Breast epithelium (tissue), 4 donors: ENCODE results near the gene MMAB. TPM values are rescaled to one million over a fixed set of nuclear protein-coding genes. Genes with fewer than 3 reads are reported as not detected.

Experiments used
- DNase-seq, 2 donors: peaks; one replicate each; pipeline ENCODE4 v3.0.0-alpha.2; 2019; ENCODE audit warnings: low spot score in 2 of 2
- H3K27ac ChIP-seq, 2 donors: fragments of 200-600 bp; sonication (generic) in 1 of 2; one replicate each; pipeline ENCODE4 v1.5.1; 2016 to 2019; ENCODE audit warnings: mild to moderate bottlenecking in 1 of 2
- H3K27me3 ChIP-seq, 2 donors: fragments of 200-600 bp; sonication (generic) in 1 of 2; one replicate each; pipeline versions ENCODE4 v1.5.1 to v1.6.0; 2017 to 2019; ENCODE audit warnings: control low read depth in 1 of 2, mild to moderate bottlenecking in 1 of 2
- H3K36me3 ChIP-seq: fragments of 200-600 bp; one replicate; pipeline ENCODE4 v1.5.1; 2019
- H3K4me1 ChIP-seq, 2 donors: fragments of 200-600 bp; sonication (generic); one replicate each; pipeline ENCODE4 v1.5.1; 2016 to 2019; ENCODE audit warnings: control low read depth in 1 of 2
- H3K4me3 ChIP-seq, 3 donors: fragments of 200-600 bp; sonication (generic); 1 replicate in 2 of 3; 2 replicates in 1 of 3; pipeline ENCODE4 v1.5.1; 2016 to 2019; ENCODE audit warnings: mild to moderate bottlenecking in 3 of 3, moderate library complexity in 2 of 3
- H3K9me3 ChIP-seq, 2 donors: fragments of 200-600 bp; sonication (generic) in 1 of 2; one replicate each; pipeline ENCODE4 v1.5.1; 2016 to 2019; ENCODE audit warnings: control low read depth in 1 of 2
- CTCF ChIP-seq, 3 donors: fragments of 450-650 bp; IDR thresholded peaks; one replicate each; pipeline ENCODE4 v1.5.1; 2016 to 2017; ENCODE audit warnings: antibody characterized with exemption in 3 of 3, mild to moderate bottlenecking in 3 of 3, moderate library complexity in 3 of 3
- POLR2A ChIP-seq: fragments of 450-650 bp; IDR thresholded peaks from one replicate; pipeline ENCODE4 v1.6.1; 2016; ENCODE audit warnings: antibody characterized with exemption, mild to moderate bottlenecking, moderate library complexity
- POLR2AphosphoS5 ChIP-seq, 3 donors: sonication (generic); formaldehyde crosslinking; IDR thresholded peaks; one replicate each; pipeline ENCODE4 v1.6.1; 2017; ENCODE audit warnings: antibody characterized with exemption in 3 of 3
- intact Hi-C: fragments of 100-400 bp; cut with DNase I; formaldehyde crosslinking; loops from one replicate; pipeline ENCODE4 v1.15.1; 2023; ENCODE audit warnings: low total_unique reads
- total RNA-seq, 3 donors: library from RNA; depleted of rRNA; stranded (reverse); fragments of >200 nt; gene quantifications; one replicate each; pipeline ENCODE4 v1.1.0, GENCODE V29; 2016

The MMAB gene
- total RNA-seq, 3 donors from 2014 or later, result 23.9 to 29.1 (median 28.6) TPM

GRCh38 chr12:109608270-109608669 is 35.0 kb upstream of the MMAB start:
- Histone ChIP-seq H3K4me3 (no peak overlapping the region), H3K27ac (no peak overlapping the region), H3K27me3 (peaks cover 0 to 8% of the 10 kb centered on the region in 2 donors), H3K9me3 (no peaks in the 10 kb centered on the region), H3K4me1 (no peaks in the 10 kb centered on the region), H3K36me3 (no peaks in the 10 kb centered on the region)
- no peak for TF ChIP-seq POLR2AphosphoS5 (IDR thresholded peaks at IDR 0.05)
- TF ChIP-seq POLR2A, result no peak
- no peak for TF ChIP-seq CTCF (IDR thresholded peaks at IDR 0.05)
- DNase-seq, result no peak
- intact Hi-C loops, result no loop called here

GRCh38 chr12:109607618-109608017 is 34.3 kb upstream of the MMAB start:
- H3K27me3 ChIP-seq, result peaks cover 0 to 8% of the 10 kb centered on the region in 2 donors

GRCh38 chr12:109606320-109607028 is 33.2 kb upstream of the MMAB start:
- intact Hi-C loops, result no loop called here
- H3K27ac ChIP-seq, result no peak overlapping the region
- TF ChIP-seq POLR2A (no peak), CTCF (IDR thresholded peaks at IDR 0.05) (no peak), POLR2AphosphoS5 (IDR thresholded peaks at IDR 0.05) (no peak)

More at GRCh38 chr12:109607618-109608017, 34.3 kb upstream of the MMAB start:
- intact Hi-C loops, result no loop called here
- Histone ChIP-seq H3K27ac (no peak overlapping the region), H3K36me3 (no peaks in the 10 kb centered on the region), H3K4me1 (no peaks in the 10 kb centered on the region), H3K4me3 (no peak overlapping the region), H3K9me3 (no peaks in the 10 kb centered on the region)
- no peak for DNase-seq
- TF ChIP-seq CTCF (IDR thresholded peaks at IDR 0.05) (no peak), POLR2AphosphoS5 (IDR thresholded peaks at IDR 0.05) (no peak), POLR2A (no peak)

GRCh38 chr12:109605599-109606228 is 32.4 kb upstream of the MMAB start:
- no peaks in the 10 kb centered on the region for H3K4me1 ChIP-seq
- no peak for TF ChIP-seq CTCF (IDR thresholded peaks at IDR 0.05)
- no peaks in the 10 kb centered on the region for H3K9me3 ChIP-seq
- H3K27ac ChIP-seq, result no peak overlapping the region
- peaks cover 0 to 5% of the 10 kb centered on the region in 2 donors for H3K27me3 ChIP-seq
- no peak for DNase-seq
- H3K36me3 ChIP-seq, result no peaks in the 10 kb centered on the region
- H3K4me3 ChIP-seq, result no peak overlapping the region
- intact Hi-C loops, result no loop called here

More at GRCh38 chr12:109606320-109607028, 33.2 kb upstream of the MMAB start:
- Histone ChIP-seq H3K9me3 (no peaks in the 10 kb centered on the region), H3K4me1 (no peaks in the 10 kb centered on the region), H3K4me3 (no peak overlapping the region), H3K36me3 (no peaks in the 10 kb centered on the region), H3K27me3 (peaks cover 0 to 5% of the 10 kb centered on the region in 2 donors)
- no peak for DNase-seq

- intact Hi-C loops, result no loop called here
- no peak overlapping the region for H3K27ac ChIP-seq
- no peaks in the 10 kb centered on the region for H3K9me3 ChIP-seq
- H3K4me3 ChIP-seq, result no peak overlapping the region
- H3K4me1 ChIP-seq, result no peaks in the 10 kb centered on the region
- H3K27me3 ChIP-seq, result peaks cover 0 to 5% of the 10 kb centered on the region in 2 donors
- no peak for DNase-seq
- no peak for TF ChIP-seq CTCF (IDR thresholded peaks at IDR 0.05)
- TF ChIP-seq POLR2A, result no peak
- no peak for TF ChIP-seq POLR2AphosphoS5 (IDR thresholded peaks at IDR 0.05)
- H3K36me3 ChIP-seq, result no peaks in the 10 kb centered on the region
Observed at GRCh38 chr12:109605016-109605415, 31.7 kb upstream of the MMAB start.
